Mucosa of stomach (tissue), 1 donor: ENCODE measurements around the gene AHCYL1.

Experiments
- H3K27me3 ChIP-seq: one replicate; pipeline ENCODE4 v1.7.0; 2013; ENCODE audit warnings: mild to moderate bottlenecking, low read length; ENCODE audit not compliant: control insufficient read depth, insufficient read depth
- H3K36me3 ChIP-seq: one replicate; pipeline ENCODE4 v1.7.0; 2013; ENCODE audit warnings: low read length; ENCODE audit not compliant: control insufficient read depth, insufficient read depth
- H3K4me1 ChIP-seq: one replicate; pipeline ENCODE4 v1.7.0; 2013; ENCODE audit warnings: mild to moderate bottlenecking, low read length; ENCODE audit not compliant: control insufficient read depth, insufficient read depth
- H3K4me3 ChIP-seq: one replicate; pipeline ENCODE4 v1.7.0; 2013; ENCODE audit warnings: low read length
- H3K9ac ChIP-seq: one replicate; pipeline ENCODE4 v1.7.0; 2013; ENCODE audit warnings: mild to moderate bottlenecking, low read length, moderate library complexity
- H3K9me3 ChIP-seq: one replicate; pipeline ENCODE4 v1.7.0; 2013; ENCODE audit warnings: mild to moderate bottlenecking, low read length, moderate library complexity; ENCODE audit not compliant: control insufficient read depth
- donor health status: Pancreatic carcinoma.

Gene AHCYL1

GRCh38 chr1:109977657-109978378 is 6.7 kb upstream of the AHCYL1 start:
- Histone ChIP-seq H3K36me3 (no peaks in the 10 kb centered on the region), H3K9ac (no peak overlapping the region), H3K4me3 (no peak overlapping the region), H3K4me1 (peaks cover 30% of the 10 kb centered on the region), H3K9me3 (no peaks in the 10 kb centered on the region), H3K27me3 (no peaks in the 10 kb centered on the region)

- Histone ChIP-seq H3K27me3 (no peaks in the 10 kb centered on the region), H3K4me3 (no peak overlapping the region), H3K9ac (no peak overlapping the region), H3K4me1 (peaks cover 34% of the 10 kb centered on the region), H3K9me3 (no peaks in the 10 kb centered on the region), H3K36me3 (no peaks in the 10 kb centered on the region)
These were observed 5.6 kb upstream of the AHCYL1 start for GRCh38 chr1:109978761-109979488.

- H3K36me3 ChIP-seq = no peaks in the 10 kb centered on the region
- peaks cover 38% of the 10 kb centered on the region for H3K4me1 ChIP-seq
- H3K27me3 ChIP-seq = no peaks in the 10 kb centered on the region
- H3K9ac ChIP-seq = no peak overlapping the region
- no peak overlapping the region for H3K4me3 ChIP-seq
- no peaks in the 10 kb centered on the region for H3K9me3 ChIP-seq
These were observed 5.0 kb upstream of the AHCYL1 start for GRCh38 chr1:109979489-109980091.

GRCh38 chr1:109980324-109981003 is 4.1 kb upstream of the AHCYL1 start:
- Histone ChIP-seq H3K9ac (no peak overlapping the region), H3K9me3 (no peaks in the 10 kb centered on the region), H3K4me3 (no peak overlapping the region), H3K27me3 (no peaks in the 10 kb centered on the region), H3K4me1 (peaks cover 40% of the 10 kb centered on the region), H3K36me3 (no peaks in the 10 kb centered on the region)

- H3K9ac ChIP-seq = no peak overlapping the region
- no peaks in the 10 kb centered on the region for H3K36me3 ChIP-seq
- H3K4me3 ChIP-seq = no peak overlapping the region
- peaks cover 45% of the 10 kb centered on the region for H3K4me1 ChIP-seq
- no peaks in the 10 kb centered on the region for H3K27me3 ChIP-seq
- H3K9me3 ChIP-seq = no peaks in the 10 kb centered on the region
These were observed 3.6 kb upstream of the AHCYL1 start for GRCh38 chr1:109981004-109981335.

GRCh38 chr1:109983380-109984189 is 980 bp upstream of the AHCYL1 start:
- no peak overlapping the region for H3K4me3 ChIP-seq
- H3K9me3 ChIP-seq = no peaks in the 10 kb centered on the region
- peaks cover 52% of the 10 kb centered on the region for H3K4me1 ChIP-seq
- no peak overlapping the region for H3K9ac ChIP-seq
- H3K36me3 ChIP-seq = no peaks in the 10 kb centered on the region
- no peaks in the 10 kb centered on the region for H3K27me3 ChIP-seq

- Histone ChIP-seq H3K9me3 (no peaks in the 10 kb centered on the region), H3K4me1 (peaks cover 47% of the 10 kb centered on the region), H3K36me3 (no peaks in the 10 kb centered on the region), H3K4me3 (no peak overlapping the region), H3K27me3 (no peaks in the 10 kb centered on the region), H3K9ac (no peak overlapping the region)
These were observed 442 bp upstream of the AHCYL1 start for GRCh38 chr1:109984190-109984455.

GRCh38 chr1:109985247-109986053 is 885 bp downstream of the AHCYL1 start:
- Histone ChIP-seq H3K4me1 (peaks cover 35% of the 10 kb centered on the region), H3K9ac (peak overlapping the region; percentile 90), H3K9me3 (no peaks in the 10 kb centered on the region), H3K4me3 (peak overlapping the region; percentile 65), H3K36me3 (no peaks in the 10 kb centered on the region), H3K27me3 (no peaks in the 10 kb centered on the region)

- H3K4me1 ChIP-seq = peaks cover 29% of the 10 kb centered on the region
These were observed 1.5 kb downstream of the AHCYL1 start for GRCh38 chr1:109986054-109986444.

GRCh38 chr1:109988349-109988914 is 3.9 kb downstream of the AHCYL1 start:
- peaks cover 28% of the 10 kb centered on the region for H3K4me1 ChIP-seq
- H3K9me3 ChIP-seq = no peaks in the 10 kb centered on the region
- no peak overlapping the region for H3K9ac ChIP-seq
- no peaks in the 10 kb centered on the region for H3K36me3 ChIP-seq
- H3K4me3 ChIP-seq = no peak overlapping the region
- H3K27me3 ChIP-seq = no peaks in the 10 kb centered on the region

More at GRCh38 chr1:109986054-109986444, 1.5 kb downstream of the AHCYL1 start:
- Histone ChIP-seq H3K27me3 (no peaks in the 10 kb centered on the region), H3K9me3 (no peaks in the 10 kb centered on the region), H3K36me3 (no peaks in the 10 kb centered on the region), H3K9ac (peak overlapping the region; percentile 90), H3K4me3 (peak overlapping the region; percentile 65)
